NCI-H345 (cell line): ENCODE results near the gene ABLIM1.
A peak's percentile ranks its signal among the peaks of the same experiment; 100 is the strongest.

Experiments used
- DNase-seq: peaks from one replicate; lab custom pipeline; 2025; lab: John Stamatoyannopoulos, UW

ABLIM1 gene

DNA sequence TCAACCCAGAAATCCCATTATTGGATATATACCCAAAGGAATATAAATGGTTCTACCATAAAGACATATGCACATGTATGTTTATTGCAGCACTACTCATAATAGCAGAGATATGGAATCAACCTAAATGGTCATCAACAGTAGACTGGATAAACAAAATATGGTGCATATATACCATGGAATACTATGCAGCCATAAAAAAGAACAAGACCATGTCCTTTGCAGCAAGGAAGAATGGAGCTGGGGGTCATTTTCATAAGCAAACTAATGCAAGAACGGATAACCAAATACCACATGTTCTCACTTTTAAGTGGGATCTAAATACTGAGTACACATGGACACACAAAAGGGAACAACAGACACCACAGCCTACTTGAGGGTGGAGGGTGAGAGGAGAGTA, 251.6 kb downstream of the ABLIM1 start:
- no peak for DNase-seq

- no peak for DNase-seq
These were observed 253.1 kb downstream of the ABLIM1 start for GRCh38 chr10:114405011-114405350.

DNA sequence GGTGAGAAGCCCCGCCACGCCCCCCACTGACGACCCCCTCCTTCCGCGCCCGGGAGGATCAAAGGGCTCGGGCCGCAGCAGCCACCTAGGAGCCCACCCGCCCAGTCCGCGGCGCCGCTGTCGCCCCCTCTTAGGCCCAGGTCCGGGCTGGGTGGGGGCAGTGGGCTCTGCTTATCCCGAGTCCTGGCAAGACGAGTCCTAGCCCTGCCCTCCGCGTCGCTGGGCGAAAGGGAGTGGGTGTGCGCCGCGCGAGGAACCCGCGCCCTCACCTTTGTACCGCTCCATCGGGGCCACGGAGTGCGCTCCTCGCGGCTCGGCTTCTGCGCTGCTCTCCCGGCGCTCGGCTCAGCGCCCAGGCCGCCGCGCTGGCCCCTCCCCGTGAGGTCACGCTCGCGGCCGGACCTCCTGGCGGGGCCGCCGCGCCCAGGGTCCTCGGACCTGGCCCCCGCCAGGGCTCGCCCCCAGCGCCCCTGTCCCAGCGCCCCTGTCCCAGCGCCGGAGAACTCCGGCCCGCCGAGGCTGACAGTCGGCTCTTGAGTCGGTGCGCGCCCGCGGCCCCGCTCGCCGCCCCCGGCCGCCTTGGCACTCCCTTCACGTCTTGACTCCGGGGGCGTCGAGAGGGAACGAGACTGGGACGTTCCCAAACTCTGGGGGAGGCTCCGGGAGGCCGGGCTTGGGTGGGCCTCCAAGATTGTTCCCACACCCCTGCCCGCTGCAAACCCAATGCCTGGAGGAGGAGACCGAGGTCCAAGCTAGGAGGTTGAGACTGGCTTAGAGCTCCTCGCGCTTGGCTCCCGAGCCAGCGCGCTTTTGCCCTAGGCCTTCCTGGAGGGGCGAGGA, 253.7 kb downstream of the ABLIM1 start, which contains the start of gene AFAP1L2:
Gene AFAP1L2 (minus strand): TSS at position 332 of the 840 bp plus-strand sequence. CDS start 47 bp downstream, at position 285.
- DNase-seq: peak; percentile 15

DNA sequence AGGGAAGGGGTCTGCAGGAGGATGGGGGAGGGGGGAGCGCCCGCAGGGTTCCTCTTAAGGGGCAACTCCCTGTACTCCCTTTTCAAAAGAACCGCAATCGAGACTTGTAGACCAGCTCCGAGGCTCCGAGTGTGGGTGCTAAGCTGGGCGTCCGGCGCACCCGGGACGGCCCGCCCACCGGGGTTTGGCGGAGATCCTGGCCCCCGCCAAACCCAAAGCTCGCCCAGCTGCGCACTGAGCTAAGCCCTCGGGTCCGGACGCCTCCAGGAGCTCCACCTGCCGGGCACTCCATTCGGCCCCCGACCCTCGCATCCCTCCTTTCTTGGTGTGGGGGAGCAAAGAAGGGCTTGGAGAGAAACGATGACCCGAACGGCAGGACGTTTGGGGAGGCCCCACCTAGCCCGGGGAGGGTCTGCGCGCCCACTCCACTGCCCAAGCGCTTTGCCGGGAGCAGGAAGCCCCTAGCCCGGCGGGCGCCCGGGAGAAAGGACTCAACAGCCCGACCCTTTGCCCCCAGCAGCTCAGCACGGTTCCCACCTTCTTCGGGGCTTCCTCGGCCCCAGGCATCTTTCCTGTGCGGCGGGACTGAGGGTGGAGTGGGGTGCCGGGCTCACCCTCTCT, 254.4 kb downstream of the ABLIM1 start:
- DNase-seq: no peak

DNA sequence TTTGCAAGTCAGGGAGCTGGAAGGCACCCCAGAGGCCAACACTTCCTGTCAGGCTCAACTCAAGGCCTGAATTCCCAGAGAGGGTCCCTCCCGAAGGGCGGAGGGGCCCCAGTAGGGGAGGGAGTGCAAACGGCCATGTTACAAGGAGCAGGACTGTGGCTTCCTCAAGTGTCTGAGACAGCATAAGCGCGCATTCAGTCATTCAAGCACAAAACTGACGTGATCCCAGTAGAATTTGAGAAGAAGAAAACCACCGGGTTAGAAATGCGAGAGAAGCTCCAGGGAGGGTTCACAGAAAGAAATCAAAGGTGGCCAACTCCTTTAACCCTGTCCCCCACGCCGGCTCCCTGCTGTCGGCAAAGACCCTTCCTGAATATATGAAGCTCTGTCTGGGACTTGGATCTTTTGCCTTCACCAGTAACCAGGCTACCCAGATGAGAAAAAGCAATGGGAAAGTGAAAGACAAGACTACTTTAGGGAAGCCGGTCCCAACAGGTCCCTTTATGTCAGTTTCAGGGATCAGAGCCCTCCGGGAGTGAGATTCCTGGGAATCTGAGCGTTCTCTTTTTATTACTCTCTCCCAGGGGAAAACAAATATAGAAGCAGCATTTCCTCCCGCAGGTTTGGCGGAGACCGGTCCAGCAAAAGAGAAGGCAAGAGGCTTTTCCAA, 255.1 kb downstream of the ABLIM1 start:
- no peak for DNase-seq

GRCh38 chr10:114402233-114402632, 255.8 kb downstream of the ABLIM1 start:
- DNase-seq: no peak

- DNase-seq: no peak
These were observed 256.8 kb downstream of the ABLIM1 start for GRCh38 chr10:114401195-114401791.

DNA sequence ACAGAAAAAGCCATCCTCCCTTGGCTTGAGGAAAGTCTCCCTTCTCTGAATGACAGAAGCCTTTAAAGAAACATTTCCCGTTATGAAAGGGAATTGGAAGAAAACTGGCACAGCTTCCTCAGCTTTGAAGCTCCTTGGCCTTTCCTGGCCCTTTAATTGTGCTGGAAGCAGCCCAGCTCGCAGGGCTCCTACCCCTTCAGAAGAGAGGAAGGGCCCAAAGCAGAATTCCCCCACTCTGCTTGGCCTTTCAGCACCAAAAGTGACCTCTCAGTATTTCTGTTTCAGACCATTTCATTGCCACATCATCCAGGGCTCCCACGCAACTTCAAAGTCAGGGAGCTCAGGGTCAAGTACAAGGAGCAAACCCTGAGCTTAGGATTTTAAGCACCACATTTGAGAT, 258.0 kb downstream of the ABLIM1 start:
- DNase-seq: no peak

DNA sequence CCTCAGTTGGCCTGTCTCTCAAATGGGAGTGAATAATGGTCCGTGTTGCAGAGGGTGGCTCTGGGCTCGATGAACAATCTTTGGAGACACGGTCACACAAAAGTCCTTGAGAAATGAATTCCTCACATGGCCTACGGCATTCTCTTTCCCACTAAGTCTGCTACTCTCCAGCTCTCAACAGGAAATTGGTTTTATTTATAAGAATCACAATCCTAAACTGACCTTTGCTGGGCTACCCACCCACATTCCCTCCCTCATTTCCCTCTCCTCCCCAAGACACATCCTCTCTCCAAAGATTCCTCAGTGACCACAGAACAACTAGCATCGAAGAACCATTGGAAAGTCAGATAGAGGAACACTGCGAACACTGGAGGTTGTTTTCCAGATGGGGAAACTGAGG, 258.5 kb downstream of the ABLIM1 start:
- DNase-seq: no peak

DNA sequence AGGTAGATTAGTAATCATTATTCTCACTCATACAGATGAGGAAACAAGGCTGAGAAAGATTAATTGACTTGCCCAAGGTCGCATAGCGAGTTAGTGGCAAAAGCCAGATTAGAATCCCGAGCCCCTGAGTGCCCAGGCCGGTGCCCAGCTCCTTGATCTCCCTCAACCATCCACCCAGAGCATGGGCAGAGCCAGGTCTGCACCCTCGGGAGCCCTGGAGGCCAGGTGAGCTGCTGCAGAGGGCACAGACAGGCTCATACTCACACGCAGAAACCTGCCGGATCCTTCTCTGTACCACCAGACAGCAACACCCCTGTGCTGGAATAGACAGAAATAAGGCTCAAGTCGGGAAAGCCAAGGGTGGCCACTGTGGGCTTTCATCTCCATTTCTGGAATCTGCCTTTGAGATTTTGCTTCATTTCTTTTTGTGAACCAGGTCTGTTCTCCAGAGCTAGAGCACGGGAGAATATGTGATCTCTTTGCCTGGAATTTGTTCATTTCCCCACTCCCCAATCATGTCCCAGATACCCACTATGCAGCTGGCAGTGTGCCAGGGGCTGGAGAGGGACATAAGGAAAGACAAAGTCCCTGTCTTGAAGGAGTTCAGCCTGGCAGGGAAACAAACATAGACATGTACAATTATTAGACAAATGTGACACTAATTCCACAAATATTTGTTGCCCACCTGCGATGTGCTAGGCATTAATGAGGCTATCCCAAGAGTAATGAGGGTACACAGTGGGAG, 259.3 kb downstream of the ABLIM1 start:
- DNase-seq: no peak

GRCh38 chr10:114397651-114398145, 260.4 kb downstream of the ABLIM1 start:
- no peak for DNase-seq

GRCh38 chr10:114396464-114396863, 261.6 kb downstream of the ABLIM1 start:
- DNase-seq: no peak

GRCh38 chr10:114395366-114396022, 262.6 kb downstream of the ABLIM1 start:
- DNase-seq: no peak

DNA sequence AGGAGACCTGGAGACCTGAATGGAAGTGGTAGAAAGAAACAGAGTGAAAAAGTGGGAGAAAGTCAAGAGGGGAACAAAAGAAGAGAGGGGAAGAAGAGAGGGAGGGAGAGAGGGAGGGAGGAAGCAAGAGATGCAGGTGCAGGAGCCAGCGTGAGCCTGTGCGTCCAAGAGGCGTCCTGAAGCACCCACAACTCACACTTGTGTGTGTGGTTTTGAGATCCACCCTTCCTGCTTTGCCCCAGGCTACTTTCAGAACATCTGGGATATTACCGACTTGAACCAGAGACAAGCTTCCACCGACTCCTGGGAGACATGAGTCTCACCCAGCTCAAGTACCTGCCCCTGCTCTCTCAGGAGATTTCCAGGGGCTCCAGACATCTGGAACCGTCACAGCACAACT, 263.5 kb downstream of the ABLIM1 start:
- DNase-seq: no peak

- no peak for DNase-seq
These were observed 264.2 kb downstream of the ABLIM1 start for GRCh38 chr10:114393886-114394285.

GRCh38 chr10:114393482-114393881, 264.6 kb downstream of the ABLIM1 start:
- DNase-seq: no peak

DNA sequence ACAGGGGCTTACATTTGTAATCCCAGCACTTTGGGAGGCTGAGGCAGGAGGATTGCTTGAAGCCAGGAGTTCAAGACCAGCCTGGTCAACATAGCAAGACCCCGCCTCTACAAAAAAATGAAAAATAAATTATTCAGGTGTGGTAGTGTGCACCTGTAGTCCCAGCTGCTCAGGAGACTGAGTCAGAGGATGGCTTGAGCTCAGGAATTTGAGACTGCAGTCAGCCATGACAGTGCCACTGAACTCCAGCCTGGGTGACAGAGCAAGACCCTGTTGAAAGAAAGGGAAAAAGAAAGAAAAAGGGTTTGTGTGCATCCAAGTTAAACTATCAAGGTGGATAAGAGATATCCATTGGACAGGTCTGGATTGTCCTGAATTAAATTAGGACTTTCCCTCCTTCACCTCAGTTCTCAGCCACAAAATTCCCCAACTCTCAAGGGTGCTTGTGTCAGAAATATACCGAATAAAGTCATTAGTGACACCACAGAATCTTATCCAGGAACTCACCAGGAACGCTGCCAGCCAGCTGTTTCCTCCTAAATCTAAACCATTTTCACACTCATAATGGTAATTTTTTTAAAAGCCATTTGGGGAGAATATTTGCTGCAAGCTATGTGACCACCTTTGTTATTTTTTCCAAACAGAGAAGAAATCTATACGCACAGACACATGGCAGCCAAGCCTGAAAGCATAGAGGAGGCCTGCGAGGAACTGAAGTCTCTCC, 265.8 kb downstream of the ABLIM1 start:
- DNase-seq: no peak

DNA sequence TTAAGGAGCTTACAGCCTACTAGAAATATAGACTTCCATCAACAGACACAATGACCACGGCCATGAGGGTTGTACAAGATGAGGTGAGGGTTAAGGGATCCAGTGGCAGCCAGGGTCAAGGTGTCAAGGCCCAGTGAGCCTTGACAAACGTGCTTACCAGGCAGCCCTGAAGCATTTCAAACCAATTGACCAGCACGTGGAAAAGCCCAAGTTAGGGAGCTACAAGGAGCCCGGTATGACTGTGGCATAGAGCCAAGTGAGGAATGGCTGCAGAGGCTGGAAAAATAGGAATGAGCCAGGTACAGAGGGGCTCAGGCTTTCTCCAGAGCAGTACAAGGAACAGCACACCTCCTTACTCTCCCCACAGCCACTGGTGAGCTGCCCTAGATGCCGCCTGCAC, 266.5 kb downstream of the ABLIM1 start:
- DNase-seq: no peak

DNA sequence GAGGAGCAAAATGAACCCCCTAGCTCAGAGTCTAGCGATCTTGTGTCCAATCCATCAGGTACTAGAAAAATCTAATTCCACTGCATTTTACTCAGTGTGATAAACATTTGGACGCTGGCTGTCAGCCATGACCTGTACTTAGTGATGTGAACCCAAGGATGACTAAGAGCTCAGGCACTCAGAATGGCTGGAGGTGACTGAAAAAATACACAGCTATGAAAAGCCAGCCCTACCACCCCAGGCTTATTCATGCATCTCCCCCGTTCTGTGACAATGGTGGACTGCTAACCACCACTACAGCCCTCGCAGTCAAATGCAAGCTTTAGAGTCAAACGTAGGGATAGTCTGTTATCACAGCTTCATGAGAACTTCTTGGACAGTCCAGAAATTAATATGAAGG, 268.6 kb downstream of the ABLIM1 start:
- DNase-seq: no peak

- DNase-seq: no peak
These were observed 269.8 kb downstream of the ABLIM1 start for GRCh38 chr10:114388275-114388674.

GRCh38 chr10:114387784-114388183, 270.3 kb downstream of the ABLIM1 start:
- no peak for DNase-seq
